GM12878 (cell line): ENCODE results near the gene DIP2C. TPM values are rescaled to one million over a fixed set of nuclear protein-coding genes. Genes with fewer than 3 reads are reported as not detected.

Experiments
- ATAC-seq: fragments of 200-7000 bp; cut with Tn5 transposase; 3 replicates; pipeline ENCODE4 v1.9.1; 2020; ENCODE audit warnings: mild to moderate bottlenecking, moderate library complexity
- BruUV-seq: library from RNA; stranded (reverse); fragments of 400-500 nt; replicated peaks from 2 replicates; lab custom pipeline; 2021; lab: Mats Ljungman, UMichigan
- CTCF ChIA-PET: fragments of 300-600 bp; sonication (Branson Sonifier 250); formaldehyde crosslinking; extraction: SDS; loops from one replicate; lab custom pipeline; 2021; ENCODE audit warnings: inconsistent platforms; lab: Yijun Ruan, JAX
- POLR2A ChIA-PET: fragments of 350-600 bp; formaldehyde crosslinking; extraction: SDS; loops from one replicate; lab custom pipeline; 2021; ENCODE audit warnings: inconsistent platforms; lab: Charles Lee
- RAD21 ChIA-PET: fragments of 300-600 bp; sonication (Branson Sonifier 250); formaldehyde crosslinking; loops from one replicate; lab custom pipeline; 2023; ENCODE audit warnings: antibody characterized with exemption; ENCODE audit not compliant: unreplicated experiment; lab: Charles Lee
- SMC1A ChIA-PET: fragments of 300-600 bp; sonication (Branson Sonifier 250); formaldehyde crosslinking; loops from one replicate; lab custom pipeline; 2023; ENCODE audit not compliant: unreplicated experiment, uncharacterized antibody; lab: Charles Lee
- DNase-seq: peaks from one replicate; pipeline ENCODE4 v3.0.0-alpha.2; 2011; ENCODE audit warnings: low read depth, low spot score
- FAIRE-seq: peaks from 3 replicates; lab custom pipeline; 2011; peaks lifted over from hg19 to GRCh38; lab: Jason Lieb, UNC
- H2AFZ ChIP-seq: 2 replicates; pipeline ENCODE4 v1.6.0; 2011; ENCODE audit warnings: low read depth, low read length, control low read depth; ENCODE audit not compliant: control insufficient read depth
- H3K27ac ChIP-seq: 2 replicates; pipeline ENCODE4 v1.5.1; 2011; ENCODE audit warnings: control low read depth; ENCODE audit not compliant: control insufficient read depth, insufficient read depth
- H3K27me3 ChIP-seq, 2 experiments: replicated peaks in 1 of 2; 2 replicates each; pipeline versions ENCODE4 v1.6.0 to v1.6.1; 2011; ENCODE audit warnings: low read length in 1 of 2; ENCODE audit not compliant: control insufficient read depth in 2 of 2, insufficient read depth in 2 of 2
- H3K36me3 ChIP-seq, 2 experiments: 2 replicates each; pipeline ENCODE4 v1.5.1; 2011; ENCODE audit warnings: low read length in 1 of 2; ENCODE audit not compliant: control insufficient read depth in 2 of 2, insufficient read depth in 2 of 2
- H3K4me1 ChIP-seq: 2 replicates; pipeline ENCODE4 v1.6.1; 2011; ENCODE audit warnings: mild to moderate bottlenecking, low read length, moderate library complexity, mixed read lengths; ENCODE audit not compliant: control insufficient read depth, insufficient read depth
- H3K4me2 ChIP-seq: 2 replicates; pipeline ENCODE4 v1.6.0; 2011; ENCODE audit warnings: control low read depth; ENCODE audit not compliant: control insufficient read depth, insufficient read depth
- H3K4me3 ChIP-seq: fragments of 200-600 bp; sonication (generic); 2 replicates; pipeline ENCODE4 v1.5.1; 2016
- H3K79me2 ChIP-seq: 2 replicates; pipeline ENCODE4 v1.6.0; 2011; ENCODE audit warnings: low read length; ENCODE audit not compliant: control insufficient read depth, insufficient read depth
- H3K9ac ChIP-seq: 2 replicates; pipeline ENCODE4 v1.8.0; 2011; ENCODE audit warnings: low read length, control low read depth, mixed read lengths; ENCODE audit not compliant: control insufficient read depth, insufficient read depth
- H3K9me3 ChIP-seq: replicated peaks from 3 replicates; pipeline ENCODE4 v1.5.1; 2011; ENCODE audit warnings: mild to moderate bottlenecking, low read length; ENCODE audit not compliant: control insufficient read depth, insufficient read depth
- H4K20me1 ChIP-seq: 2 replicates; pipeline ENCODE4 v1.6.0; 2011; ENCODE audit not compliant: control insufficient read depth, insufficient read depth
- IRF5 ChIP-seq: fragments of 450-650 bp; IDR thresholded peaks from 2 replicates; pipeline ENCODE4 v1.6.1; 2017; ENCODE audit warnings: borderline replicate concordance
- PAX8 ChIP-seq: fragments of 450-650 bp; IDR thresholded peaks from 2 replicates; pipeline ENCODE4 v1.6.1; 2017; ENCODE audit warnings: mild to moderate bottlenecking, moderate library complexity
- WRNIP1 ChIP-seq: IDR thresholded peaks from 2 replicates; pipeline ENCODE4 v1.6.1; 2011; ENCODE audit warnings: low read depth, low read length, improper control_type of control experiment, borderline replicate concordance
- ZBTB11 ChIP-seq: fragments of 450-650 bp; formaldehyde crosslinking; IDR thresholded peaks from 2 replicates; pipeline ENCODE4 v1.5.0; 2022; ENCODE audit warnings: mild to moderate bottlenecking, missing genetic modification characterization
- ZBTB40 ChIP-seq: fragments of 450-650 bp; IDR thresholded peaks from 2 replicates; pipeline ENCODE4 v1.6.1; 2016; ENCODE audit warnings: mild to moderate bottlenecking, moderate library complexity, borderline replicate concordance
- ZZZ3 ChIP-seq: IDR thresholded peaks from 2 replicates; pipeline ENCODE4 v1.6.1; 2011; ENCODE audit warnings: low read depth; ENCODE audit not compliant: control insufficient read depth, insufficient read length
- WGBS: methylation state at CpG from one replicate; pipeline ENCODE4 v1.1.6; 2016; ENCODE audit warnings: low lambda C conversion rate; ENCODE audit not compliant: insufficient replicate concordance, insufficient coverage; ENCODE audit errors: missing lambda C conversion rate; 5-methylcytosine and 5-hydroxymethylcytosine counted together
- in situ Hi-C: fragments of 300-500 bp; cut with MboI; formaldehyde crosslinking; loops from 9 replicates; pipeline ENCODE4 v1.14.3; 2018; ENCODE audit warnings: mixed read lengths
- intact Hi-C: fragments of 100-400 bp; cut with micrococcal nuclease; formaldehyde crosslinking; loops from one replicate; pipeline ENCODE4 v1.14.2; 2022; ENCODE audit not compliant: unreplicated experiment
- polyA plus RNA-seq, 11 experiments: library from polyadenylated mRNA; depleted of rRNA in 4 of 11; unstranded in 6 of 11; stranded (reverse) in 5 of 11; fragments of >200 nt; fragmentation: Nextera tagmentation in 4 of 11; fragmentation: Illumina TruSeq in 1 of 11; extraction: Ambion mirVana in 4 of 11; extraction: Trizol in 1 of 11; gene quantifications; 1 replicate in 1 of 11; 2 replicates in 10 of 11; pipeline versions ENCODE4 v1.2.1 to v1.2.3, GENCODE V29; 2011 to 2016; ENCODE audit warnings: inconsistent platforms in 2 of 11, missing spikeins in 2 of 11, low read depth in 1 of 11
- total RNA-seq, 4 experiments: library from RNA; depleted of rRNA in 3 of 4; stranded (reverse); fragments of >200 nt in 3 of 4; fragmentation: Illumina TruSeq in 1 of 4; extraction: Trizol in 1 of 4; gene quantifications; 2 replicates each; pipeline versions ENCODE4 v1.2.1 to v1.2.3, GENCODE V29; 2013 to 2021

The DIP2C gene
- total and polyA plus RNA-seq, 10 of the 15 experiments (the other 5 are each of a cell fraction or from before 2014, with no cell fraction given): 0.01 to 0.10 (median 0.06) TPM

- TF ChIP-seq PAX8: no peak
- TF ChIP-seq IRF5: no peak
- TF ChIP-seq WRNIP1: no peak
- no peak for TF ChIP-seq ZBTB11 (CRISPR knock-in tag)
- no peak for TF ChIP-seq ZBTB40
- TF ChIP-seq ZZZ3: no peak
- H4K20me1 ChIP-seq: no peaks in the 10 kb centered on the region
- in situ Hi-C loops (no loop called here), intact Hi-C loops (no loop called here)
- no peak overlapping the region for H3K4me3 ChIP-seq
- no peaks in the 10 kb centered on the region for H3K79me2 ChIP-seq
- no peak overlapping the region for H3K4me2 ChIP-seq
- ChIA-PET SMC1A (no interaction called here), POLR2A (no interaction called here), RAD21 (no interaction called here), CTCF (no interaction called here)
- DNase-seq (no peak), FAIRE-seq (no peak), ATAC-seq (no peak)
- no peaks in the 10 kb centered on the region for H3K4me1 ChIP-seq
- H3K9ac ChIP-seq: no peak overlapping the region
- H3K27me3 ChIP-seq: no peaks in the 10 kb centered on the region
- H3K36me3 ChIP-seq: no peaks in the 10 kb centered on the region
- BruUV-seq: no TSS peak
- no peaks in the 10 kb centered on the region; the same call in 2 of the 3 replicates for H3K9me3 ChIP-seq
- H3K27ac ChIP-seq: no peak overlapping the region
- no peak overlapping the region for H2AFZ ChIP-seq
- whole genome bisulfite sequencing: 24% methylated on average over 2 of the region's 2 CpGs
Observed at GRCh38 chr10:712575-712974, 23.1 kb upstream of the DIP2C start.
